AG04449 (cell line): ENCODE measurements around the gene SCUBE2.

ENCODE experiments used
- CTCF ChIA-PET: fragments of 350-600 bp; formaldehyde crosslinking; extraction: SDS; loops from one replicate; lab custom pipeline; 2021; ENCODE audit warnings: antibody characterized with exemption; lab: Yijun Ruan, JAX
- POLR2A ChIA-PET: fragments of 400-600, 350-600 bp; formaldehyde crosslinking; extraction: SDS; loops from one replicate; lab custom pipeline; 2020; ENCODE audit warnings: antibody characterized with exemption, inconsistent platforms; lab: Yijun Ruan, JAX
- DNase-seq: peaks from one replicate; pipeline ENCODE4 v3.0.0-alpha.2; 2010; ENCODE audit warnings: low read depth, low spot score
- H3K4me3 ChIP-seq: 2 replicates; pipeline ENCODE4 v1.5.1; 2011; ENCODE audit warnings: low read depth, mild to moderate bottlenecking, control low read depth, low read length
- TF ChIP-seq, protein P1 (sequence below): IDR thresholded peaks from one replicate; pipeline ENCODE4 v1.5.1; 2011; ENCODE audit warnings: mild to moderate bottlenecking, moderate library complexity, low read length, control low read depth, inconsistent platforms; ENCODE audit not compliant: insufficient read depth; ENCODE audit errors: missing control alignments

Gene SCUBE2

DNA sequence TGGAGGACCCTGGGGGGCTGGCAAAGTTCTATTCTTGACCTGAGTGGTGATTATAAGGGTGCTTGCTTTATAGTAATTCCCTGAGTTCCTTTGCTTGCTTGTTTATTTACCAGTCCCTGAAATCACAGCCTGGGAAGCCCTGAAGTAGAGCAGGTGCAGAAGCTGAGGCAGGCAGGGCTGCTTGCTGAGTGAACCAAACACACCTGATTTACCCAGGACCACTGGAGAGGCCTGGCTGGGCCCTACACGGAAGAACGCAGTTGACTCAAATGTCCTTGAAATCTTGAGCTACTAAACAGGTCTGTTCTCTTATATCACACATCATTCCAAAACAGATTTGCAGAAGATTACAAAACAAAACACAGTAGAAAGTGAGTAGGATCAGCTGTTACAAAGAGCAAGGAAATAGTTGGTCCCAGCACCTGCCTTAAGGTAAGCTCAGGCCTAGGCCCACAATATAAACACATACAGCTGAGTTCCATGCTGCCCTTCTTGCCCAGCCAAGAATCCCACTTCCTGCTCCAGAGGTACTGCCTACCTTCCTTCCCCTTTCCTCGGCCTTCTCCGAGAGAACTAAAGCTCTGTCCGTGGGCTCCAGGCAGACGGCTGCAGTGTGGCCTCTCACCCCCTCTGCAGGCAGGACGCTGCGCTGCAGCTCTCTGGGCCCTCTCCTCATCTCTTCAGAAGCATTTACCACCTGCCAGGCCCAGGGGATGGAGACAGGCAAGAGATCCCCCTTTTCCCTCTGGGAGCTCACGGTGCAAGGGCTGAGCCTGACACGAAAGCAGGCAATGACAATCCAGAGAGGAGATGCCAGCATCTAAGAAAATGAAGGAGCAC is 46.1 kb upstream of the SCUBE2 start:
- ChIA-PET CTCF (interaction anchor here (0.7 to 9.0 kb wide), 45 partner anchors 9 to 943 kb away, joined by 3 to 162 read pairs (median 5); partner anchors contain the start of gene TMEM9B), POLR2A (no interaction called here)
- no peak overlapping the region for H3K4me3 ChIP-seq
- TF ChIP-seq, protein P1, sequence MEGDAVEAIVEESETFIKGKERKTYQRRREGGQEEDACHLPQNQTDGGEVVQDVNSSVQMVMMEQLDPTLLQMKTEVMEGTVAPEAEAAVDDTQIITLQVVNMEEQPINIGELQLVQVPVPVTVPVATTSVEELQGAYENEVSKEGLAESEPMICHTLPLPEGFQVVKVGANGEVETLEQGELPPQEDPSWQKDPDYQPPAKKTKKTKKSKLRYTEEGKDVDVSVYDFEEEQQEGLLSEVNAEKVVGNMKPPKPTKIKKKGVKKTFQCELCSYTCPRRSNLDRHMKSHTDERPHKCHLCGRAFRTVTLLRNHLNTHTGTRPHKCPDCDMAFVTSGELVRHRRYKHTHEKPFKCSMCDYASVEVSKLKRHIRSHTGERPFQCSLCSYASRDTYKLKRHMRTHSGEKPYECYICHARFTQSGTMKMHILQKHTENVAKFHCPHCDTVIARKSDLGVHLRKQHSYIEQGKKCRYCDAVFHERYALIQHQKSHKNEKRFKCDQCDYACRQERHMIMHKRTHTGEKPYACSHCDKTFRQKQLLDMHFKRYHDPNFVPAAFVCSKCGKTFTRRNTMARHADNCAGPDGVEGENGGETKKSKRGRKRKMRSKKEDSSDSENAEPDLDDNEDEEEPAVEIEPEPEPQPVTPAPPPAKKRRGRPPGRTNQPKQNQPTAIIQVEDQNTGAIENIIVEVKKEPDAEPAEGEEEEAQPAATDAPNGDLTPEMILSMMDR: peak; percentile 93
- no peak for DNase-seq

DNA sequence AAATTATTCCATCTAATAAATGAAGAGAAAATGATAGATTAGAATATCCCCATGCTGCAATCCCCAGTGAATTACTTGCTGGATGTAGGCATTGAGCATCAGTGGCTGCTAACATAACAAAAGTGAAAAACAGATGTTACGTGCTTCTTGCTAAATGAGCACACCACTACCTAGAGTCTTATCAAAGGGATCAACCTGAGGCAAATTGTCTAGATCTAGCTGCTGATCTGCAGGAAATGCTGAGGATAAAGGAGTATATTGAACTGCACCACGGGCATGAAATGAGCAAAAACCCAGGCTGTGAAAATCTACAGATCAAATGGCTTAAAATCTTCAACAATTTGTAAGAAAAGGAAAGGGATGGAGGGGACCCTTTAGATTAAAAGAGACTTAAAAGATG is 45.3 kb upstream of the SCUBE2 start:
- CTCF ChIA-PET: interaction anchor here (1.1 to 9.0 kb wide), 12 partner anchors 8 to 370 kb away, joined by 4 to 162 read pairs (median 16); no protein-coding TSS in a partner anchor
- no peak overlapping the region for H3K4me3 ChIP-seq
- POLR2A ChIA-PET: no interaction called here
- DNase-seq: no peak
- TF ChIP-seq, protein P1: no peak

DNA sequence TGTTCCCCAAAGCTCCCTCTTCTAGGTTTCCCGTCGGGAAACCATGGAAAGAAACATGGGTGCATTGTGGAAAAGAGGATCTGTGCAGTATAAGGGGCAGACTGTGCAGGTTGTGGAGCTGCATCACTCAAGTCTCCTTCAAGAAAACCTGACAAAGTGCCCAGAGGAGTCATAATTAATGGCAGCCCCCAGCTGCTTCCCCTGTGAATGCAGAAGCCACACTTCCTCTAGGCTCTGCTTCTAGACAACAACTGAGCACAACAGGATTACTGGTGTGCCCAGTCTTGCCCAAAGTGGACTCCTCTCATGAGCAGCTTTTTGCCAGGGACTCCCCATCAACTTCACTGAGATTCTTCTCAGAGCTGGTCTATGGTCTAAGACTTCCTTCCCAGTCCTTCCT is 42.6 kb upstream of the SCUBE2 start:
- ChIA-PET CTCF (interaction anchor here (1.0 to 1.4 kb wide), 4 partner anchors 15 to 119 kb away, joined by 3 to 5 read pairs (median 3); no protein-coding TSS in a partner anchor), POLR2A (no interaction called here)
- DNase-seq: no peak
- no peak overlapping the region for H3K4me3 ChIP-seq
- TF ChIP-seq, protein P1: no peak

DNA sequence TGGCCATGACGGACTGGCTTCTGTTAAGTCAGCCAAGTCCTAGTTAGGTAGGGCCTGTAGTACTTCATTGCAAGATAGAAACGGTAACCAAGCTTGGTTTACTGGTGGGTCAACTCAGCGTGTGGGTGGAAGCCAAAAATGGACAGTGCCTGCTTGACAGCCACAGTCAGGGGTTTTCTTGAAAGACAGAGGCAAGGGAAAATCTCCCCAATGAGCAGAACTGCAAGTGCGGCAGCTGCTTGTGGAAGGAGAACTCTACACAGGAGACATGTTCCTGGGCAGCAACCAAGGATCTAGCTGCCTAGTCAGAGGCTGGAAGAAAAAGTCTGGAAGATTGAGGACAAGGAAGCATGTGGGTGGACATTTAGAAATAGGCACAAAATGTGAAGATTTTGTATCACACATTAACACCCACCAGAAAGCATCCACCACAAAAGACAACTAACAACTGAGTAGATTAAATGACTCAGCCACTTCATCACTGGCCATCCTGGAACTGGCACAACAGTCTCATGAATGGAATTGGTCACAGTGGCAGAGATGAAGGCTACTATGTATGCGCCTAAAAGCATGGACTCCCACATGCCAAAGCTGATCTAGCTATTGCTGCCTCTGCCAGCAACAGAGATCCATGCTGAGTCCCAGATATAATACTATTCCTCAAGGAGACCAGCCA is 40.9 kb upstream of the SCUBE2 start:
- no peak overlapping the region for H3K4me3 ChIP-seq
- DNase-seq: no peak
- ChIA-PET CTCF (interaction anchor here (1.6 kb wide), 1 partner anchor 44 kb away, joined by 3 read pairs; no protein-coding TSS in a partner anchor), POLR2A (no interaction called here)
- TF ChIP-seq, protein P1: no peak

DNA sequence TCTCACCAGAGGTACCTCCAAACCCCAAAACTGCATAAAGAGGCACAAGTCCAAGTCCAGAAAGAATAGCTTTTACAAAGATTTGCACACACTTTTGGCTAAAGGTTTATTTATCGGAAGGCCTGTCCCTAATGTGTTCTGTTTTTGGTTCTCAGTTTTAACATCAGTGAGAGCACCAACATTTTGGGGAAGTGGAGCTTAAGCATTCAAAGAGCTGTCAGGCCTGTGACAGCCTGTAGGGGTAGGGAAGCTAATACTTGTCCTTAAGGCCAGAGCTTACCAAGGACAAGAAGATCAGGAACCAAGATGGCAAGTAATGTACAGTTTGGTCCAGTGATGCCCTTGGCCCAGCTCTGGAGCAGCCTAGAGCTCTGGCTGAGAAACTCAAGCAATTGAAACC is 38.9 kb upstream of the SCUBE2 start:
- DNase-seq: no peak
- no peak overlapping the region for H3K4me3 ChIP-seq
- TF ChIP-seq, protein P1: no peak
- CTCF ChIA-PET: interaction anchor here (0.5 to 3.0 kb wide), 4 partner anchors 113 to 227 kb away, joined by 3 to 10 read pairs (median 3); no protein-coding TSS in a partner anchor
- POLR2A ChIA-PET: no interaction called here

DNA sequence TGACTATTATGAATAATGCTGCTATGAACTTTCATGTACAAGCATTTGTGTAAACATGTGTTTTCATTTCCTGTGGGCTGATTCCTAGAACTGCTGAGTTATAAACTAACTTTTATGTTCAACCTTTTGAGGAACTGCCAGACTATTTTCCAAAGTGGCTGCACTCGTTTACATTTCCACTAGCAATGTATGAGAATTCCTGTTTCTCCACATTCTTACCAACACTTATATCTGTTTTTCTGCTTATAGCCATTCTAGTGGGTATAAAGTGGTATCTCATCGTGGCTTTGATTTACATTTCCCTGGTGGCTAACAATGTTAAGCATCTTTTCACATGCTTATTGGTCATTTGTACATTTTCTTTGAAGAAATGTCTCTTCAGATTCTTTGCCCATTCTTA is 35.2 kb upstream of the SCUBE2 start:
- ChIA-PET POLR2A (no interaction called here), CTCF (interaction anchor here (5.5 kb wide), 1 partner anchor 11 kb away, joined by 30 read pairs; no protein-coding TSS in a partner anchor)
- TF ChIP-seq, protein P1: no peak
- H3K4me3 ChIP-seq: no peak overlapping the region
- DNase-seq: no peak
